Neutrophil (primary cell): Measurements from ENCODE around the gene MUC21.

Experiments
- H3K27ac ChIP-seq: fragments of 200-600 bp; sonication (generic); 2 replicates; pipeline ENCODE4 v1.5.1; 2016; ENCODE audit warnings: mild to moderate bottlenecking, moderate library complexity
- H3K27me3 ChIP-seq: fragments of 200-600 bp; sonication (generic); 2 replicates; pipeline ENCODE4 v1.6.0; 2016; ENCODE audit warnings: mild to moderate bottlenecking
- H3K36me3 ChIP-seq: fragments of 200-600 bp; sonication (generic); 2 replicates; pipeline ENCODE4 v1.5.1; 2017
- H3K4me1 ChIP-seq, 2 experiments: fragments of 200-600 bp in 1 of 2; sonication (generic) in 1 of 2; 1 replicate in 1 of 2; 2 replicates in 1 of 2; pipeline versions ENCODE4 v1.5.1 to v1.6.1; 2013 to 2016; ENCODE audit warnings: low read depth in 1 of 2, low read length in 1 of 2, mild to moderate bottlenecking in 1 of 2, moderate library complexity in 1 of 2; ENCODE audit not compliant: control insufficient read depth in 1 of 2, insufficient read depth in 1 of 2
- H3K4me3 ChIP-seq, 2 experiments: fragments of 200-600 bp in 1 of 2; sonication (generic) in 1 of 2; 1 replicate in 1 of 2; 2 replicates in 1 of 2; pipeline ENCODE4 v1.5.1; 2013 to 2016; ENCODE audit warnings: low read depth in 1 of 2, low read length in 1 of 2, mild to moderate bottlenecking in 1 of 2, moderate library complexity in 1 of 2
- H3K9me3 ChIP-seq: fragments of 200-600 bp; sonication (generic); 2 replicates; pipeline ENCODE4 v1.5.1; 2016
- CTCF ChIP-seq: fragments of 200-600 bp; sonication (generic); IDR thresholded peaks from 2 replicates; pipeline ENCODE4 v1.5.1; 2016; ENCODE audit warnings: antibody characterized with exemption

The MUC21 gene

GRCh38 chr6:30983439-30983838 lies at the start of gene MUC21:
MUC21 (plus strand) TSS chr6:30983718; CDS start chr6:30983959, 241 bp downstream.
- Histone ChIP-seq H3K36me3 (no peaks in the 10 kb centered on the region), H3K27ac (no peak within 1 kb of the TSS), H3K9me3 (no peaks in the 10 kb centered on the region), H3K4me1 (no peaks in the 10 kb centered on the region), H3K27me3 (peaks cover 56% of the 10 kb centered on the region), H3K4me3 (no peak within 1 kb of the TSS)
- no peak for TF ChIP-seq CTCF

- Histone ChIP-seq H3K27me3 (peaks cover 37% of the 10 kb centered on the region), H3K4me3 (no peak overlapping the region), H3K9me3 (no peaks in the 10 kb centered on the region), H3K27ac (no peak overlapping the region), H3K36me3 (no peaks in the 10 kb centered on the region), H3K4me1 (no peaks in the 10 kb centered on the region)
- TF ChIP-seq CTCF, result no peak
These were observed 48.5 kb upstream of the MUC21 start for GRCh38 chr6:30935018-30935417.

- Histone ChIP-seq H3K27ac (no peak overlapping the region), H3K27me3 (peaks cover 42% of the 10 kb centered on the region), H3K4me1 (no peaks in the 10 kb centered on the region), H3K4me3 (no peak overlapping the region), H3K36me3 (no peaks in the 10 kb centered on the region), H3K9me3 (no peaks in the 10 kb centered on the region)
- TF ChIP-seq CTCF, result no peak
These were observed 46.3 kb upstream of the MUC21 start for GRCh38 chr6:30937265-30937664.

- TF ChIP-seq CTCF, result no peak
- Histone ChIP-seq H3K4me1 (no peaks in the 10 kb centered on the region), H3K36me3 (no peaks in the 10 kb centered on the region), H3K27ac (no peak overlapping the region), H3K9me3 (no peaks in the 10 kb centered on the region), H3K4me3 (no peak overlapping the region), H3K27me3 (peaks cover 57% of the 10 kb centered on the region)
These were observed 44.8 kb upstream of the MUC21 start for GRCh38 chr6:30938730-30939129.

- no peaks in the 10 kb centered on the region for H3K9me3 ChIP-seq
- no peak overlapping the region for H3K4me3 ChIP-seq
- TF ChIP-seq CTCF, result no peak
- H3K36me3 ChIP-seq, result no peaks in the 10 kb centered on the region
- H3K4me1 ChIP-seq, result no peaks in the 10 kb centered on the region
- H3K27me3 ChIP-seq, result peaks cover 64% of the 10 kb centered on the region
- H3K27ac ChIP-seq, result no peak overlapping the region
These were observed 44.0 kb upstream of the MUC21 start for GRCh38 chr6:30939473-30939872.
